Occipital lobe (tissue), 2 donors: ENCODE data around the gene VPS9D1. TPM values are rescaled to one million over a fixed set of nuclear protein-coding genes. Genes with fewer than 3 reads are reported as not detected.
"Not testable (repeated sequence)": the region's sequence is repeated elsewhere in the genome, so short reads cannot be mapped to it uniquely, and the experiment has no call there.

Experiments used
- DNase-seq: peaks from one replicate; lab custom pipeline; 2025; lab: John Stamatoyannopoulos, UW
- total RNA-seq: library from RNA; depleted of rRNA; stranded (reverse); fragments of >200 nt; gene quantifications from one replicate; pipeline ENCODE4 v1.2.3, GENCODE V29; 2014

The VPS9D1 gene
- total RNA-seq, 1 donor from 2014 or later = 9.7 TPM

DNA sequence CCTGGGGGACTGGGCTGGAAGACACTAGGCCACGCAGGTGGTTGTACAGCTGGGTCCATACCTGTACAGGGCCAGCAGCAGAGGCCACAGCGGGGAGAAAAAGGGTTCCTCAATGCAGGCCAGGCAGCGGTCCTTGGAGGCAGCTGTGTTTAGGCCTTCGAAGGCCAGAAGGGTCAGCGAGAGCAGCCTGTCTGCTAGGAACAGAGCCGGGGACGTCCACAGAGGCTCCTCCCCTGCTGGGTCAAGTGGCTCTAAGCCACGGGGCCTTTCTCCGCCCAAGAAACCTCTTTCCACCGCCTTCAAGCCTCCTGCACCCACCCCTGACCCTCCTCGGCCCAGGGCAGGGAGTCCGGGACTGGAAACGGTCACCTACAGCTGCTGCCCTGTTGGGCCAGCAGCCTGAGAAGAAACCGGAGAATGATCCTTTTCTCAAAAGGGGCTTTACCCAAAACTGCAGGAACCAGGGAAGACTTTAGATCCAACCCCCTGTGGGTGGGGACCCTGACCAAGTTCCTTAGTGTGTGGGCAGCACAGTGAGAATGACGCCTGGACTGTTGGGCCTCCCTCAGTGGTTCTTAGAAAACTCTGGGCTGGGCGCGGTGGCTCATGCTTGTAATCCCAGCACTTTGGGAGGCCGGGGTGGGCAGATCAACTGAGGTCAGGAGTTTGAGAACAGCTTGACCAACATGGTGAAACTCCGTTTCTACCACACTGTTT lies 10.8 kb downstream of the VPS9D1 start:
- DNase-seq = no peak

DNA sequence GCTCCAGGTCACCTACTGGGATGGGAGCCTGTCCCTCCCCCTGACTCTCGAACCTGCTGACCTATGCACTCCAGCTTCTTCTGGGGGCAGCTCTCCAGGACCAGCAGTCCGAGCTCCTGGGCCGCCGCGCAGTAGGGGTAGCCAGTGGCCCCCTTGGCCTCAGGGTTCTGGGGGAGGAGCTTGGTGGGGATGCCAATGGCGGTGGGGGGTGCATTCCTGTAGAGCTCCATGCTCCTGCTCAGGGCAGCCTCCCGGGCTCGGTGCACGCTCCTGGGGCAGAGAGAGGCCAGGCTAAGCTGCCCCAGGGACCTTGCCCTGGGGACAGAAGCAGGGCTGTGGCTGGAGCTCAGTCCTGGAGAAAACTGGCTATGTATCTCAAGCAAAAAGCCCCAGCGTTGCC lies 11.5 kb downstream of the VPS9D1 start:
- DNase-seq = no peak

DNA sequence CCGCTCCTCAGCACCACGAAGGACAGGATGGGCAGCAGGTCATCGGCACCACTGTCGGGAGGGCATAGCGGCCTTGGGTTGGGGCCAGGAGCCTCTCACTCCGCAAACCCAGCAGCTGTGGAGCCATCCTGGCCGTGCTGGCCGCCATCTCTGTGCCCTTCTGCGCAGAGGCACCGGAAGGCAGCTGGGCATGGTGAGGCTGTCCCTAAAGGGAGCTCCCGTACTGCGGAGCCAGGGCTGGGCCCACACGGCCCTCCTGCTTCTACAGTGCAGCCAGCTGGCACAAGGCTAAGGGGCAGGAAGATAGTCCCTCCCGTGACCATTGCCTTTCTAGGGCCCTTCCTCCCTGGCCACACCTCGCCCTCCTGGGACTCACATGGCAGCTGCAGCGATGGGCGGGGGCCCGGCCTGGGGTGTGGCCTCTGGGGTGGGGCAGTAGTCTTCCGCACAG lies 12.2 kb downstream of the VPS9D1 start:
- DNase-seq = no peak

DNA sequence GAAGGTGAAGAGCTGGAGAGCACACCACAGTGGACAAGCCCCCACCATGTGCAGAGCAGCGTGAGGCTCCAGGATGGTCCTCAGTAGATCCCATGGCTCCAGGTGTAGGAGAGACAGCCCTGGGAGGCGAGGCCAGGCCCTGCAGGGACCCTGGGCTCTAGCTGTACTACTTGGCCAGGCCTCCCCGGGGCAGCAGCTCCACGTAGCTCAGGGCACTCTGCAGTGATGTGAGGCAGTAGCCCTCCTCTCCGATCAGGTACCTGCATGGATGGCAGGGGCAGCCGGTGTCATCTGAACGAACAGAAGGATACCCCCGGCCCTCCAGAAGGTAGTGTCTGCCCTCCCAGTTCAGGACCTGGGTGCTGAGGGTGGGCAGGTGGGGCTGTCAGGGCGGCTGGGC lies 13.0 kb downstream of the VPS9D1 start:
- no peak for DNase-seq

DNA sequence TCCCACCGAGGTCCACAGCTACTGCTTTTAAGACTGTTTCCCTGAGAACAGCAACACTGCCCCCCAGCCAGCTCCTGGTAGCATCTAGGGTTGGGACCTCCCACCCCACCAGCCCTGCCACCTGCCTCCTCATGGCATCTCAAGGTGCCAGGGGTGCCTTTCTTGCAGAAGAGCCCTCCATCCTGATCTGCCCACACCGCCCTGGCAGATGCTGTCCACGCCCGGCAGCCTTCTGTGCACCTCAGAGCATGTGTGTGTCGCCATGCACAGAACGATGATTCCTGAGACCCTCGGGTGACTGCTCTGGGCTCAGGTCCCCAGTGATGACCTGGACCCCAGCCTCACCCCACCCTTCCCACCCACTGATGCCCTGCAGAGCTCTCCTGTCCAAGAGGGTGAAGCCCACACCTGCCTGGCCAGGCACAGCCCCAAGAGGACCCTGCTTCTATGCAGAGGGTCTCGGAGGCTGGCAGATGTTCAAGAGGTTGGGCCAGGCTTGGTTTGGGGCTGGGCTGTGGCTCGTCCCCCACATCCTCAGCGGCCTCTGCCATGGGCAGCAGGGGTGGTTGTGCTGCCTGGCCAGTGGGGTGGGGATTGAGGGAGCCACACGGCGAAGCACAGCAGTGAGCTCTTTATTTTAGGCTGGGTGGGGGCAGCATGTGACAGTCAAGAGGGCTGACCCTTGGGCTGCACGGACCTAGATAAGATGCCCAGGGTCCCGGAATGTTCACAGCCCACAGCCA lies 14.0 kb downstream of the VPS9D1 start:
- DNase-seq = no peak

DNA sequence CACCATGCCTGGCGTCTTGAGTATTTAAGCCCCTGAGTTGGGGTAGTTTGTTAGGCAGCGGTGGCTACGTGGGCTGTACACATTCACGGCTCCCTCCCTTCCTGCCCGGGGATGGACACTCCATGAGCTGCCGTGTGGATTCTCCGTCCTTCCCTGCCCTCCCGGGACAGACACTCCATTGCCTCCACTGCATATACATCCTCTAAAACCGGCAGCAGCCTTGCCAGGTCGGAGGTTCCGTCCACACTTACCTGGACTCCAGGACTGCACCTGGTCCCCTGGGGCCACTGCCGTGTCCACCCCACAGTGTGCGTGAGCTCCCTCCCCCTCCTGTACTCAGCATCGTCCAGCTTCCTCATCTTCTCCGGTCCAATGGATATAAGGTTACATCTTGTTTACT lies 15.7 kb downstream of the VPS9D1 start:
- DNase-seq = no peak

DNA sequence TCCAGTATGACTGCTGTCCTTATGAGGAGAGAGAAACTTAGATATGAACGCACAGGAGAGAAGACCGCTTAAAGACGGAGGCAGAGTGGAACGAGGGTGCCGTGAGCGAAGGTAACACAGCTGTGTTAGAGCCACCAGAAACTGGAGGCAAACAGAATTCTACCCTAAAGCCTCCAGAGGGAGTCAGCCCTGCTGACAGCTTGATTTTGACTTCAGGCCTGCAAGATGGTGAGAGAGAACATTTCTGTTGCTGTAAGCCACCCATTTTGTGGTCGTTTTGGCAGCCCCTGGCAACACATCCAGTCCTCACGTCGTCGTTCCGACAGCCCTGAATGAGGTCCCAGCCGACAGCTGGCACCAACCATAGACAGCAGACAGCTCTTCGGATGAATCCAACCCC lies 16.4 kb downstream of the VPS9D1 start:
- no peak for DNase-seq

DNA sequence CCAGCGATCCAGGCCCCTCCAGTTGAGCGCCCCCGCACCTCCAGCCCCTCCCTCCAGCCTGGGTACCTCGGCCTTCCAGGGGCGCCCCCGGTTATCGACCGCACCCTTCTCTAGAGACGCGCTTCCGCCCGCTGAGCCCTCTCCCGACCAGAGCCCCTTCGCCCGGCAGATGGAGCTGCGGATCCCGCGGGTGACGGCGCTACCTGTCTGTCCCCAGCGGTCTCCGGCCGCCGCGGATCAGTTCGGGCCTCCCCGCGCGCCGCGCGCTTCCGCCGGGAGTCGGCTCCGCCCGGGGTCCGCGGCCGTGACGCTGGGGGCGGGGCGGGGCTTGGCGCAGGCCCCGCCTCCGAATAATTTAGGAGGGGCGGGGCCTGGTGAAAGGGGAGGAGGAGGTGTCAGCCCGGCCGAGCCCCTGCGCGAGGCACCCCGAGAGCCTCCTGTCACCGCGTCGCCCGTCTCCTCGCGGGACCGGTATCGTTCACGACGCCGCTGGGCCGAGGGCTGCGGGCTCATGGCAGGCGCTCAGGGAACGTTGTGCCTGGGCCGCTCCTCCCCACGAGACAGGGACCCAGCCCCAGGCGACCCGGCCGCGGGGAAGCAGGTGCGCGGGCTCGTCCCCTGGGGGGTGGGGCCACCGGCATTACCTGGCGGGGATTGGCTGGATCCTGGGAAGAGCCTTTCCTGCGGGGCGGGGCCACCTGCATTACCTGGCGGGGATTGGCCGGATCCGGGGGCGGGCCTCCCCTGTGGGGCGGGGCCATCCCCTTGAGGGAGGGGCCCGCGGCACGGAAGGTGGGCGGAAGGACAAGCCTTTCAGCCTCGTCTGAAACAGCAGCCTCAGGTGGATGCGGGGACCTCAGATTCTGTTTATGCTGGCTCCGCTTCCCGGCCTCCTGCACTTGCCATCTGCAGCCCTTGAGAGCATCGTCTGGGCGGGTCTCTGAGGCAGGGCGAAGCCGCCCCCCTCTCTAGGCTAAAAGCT lies 19.0 kb downstream of the VPS9D1 start, which contains the start of gene SPATA2L:
TSS of gene SPATA2L (minus strand) at position 281 of the 982 bp plus-strand sequence. CDS start 473 bp downstream, outside the sequence.
- DNase-seq = peak; percentile 92

DNA sequence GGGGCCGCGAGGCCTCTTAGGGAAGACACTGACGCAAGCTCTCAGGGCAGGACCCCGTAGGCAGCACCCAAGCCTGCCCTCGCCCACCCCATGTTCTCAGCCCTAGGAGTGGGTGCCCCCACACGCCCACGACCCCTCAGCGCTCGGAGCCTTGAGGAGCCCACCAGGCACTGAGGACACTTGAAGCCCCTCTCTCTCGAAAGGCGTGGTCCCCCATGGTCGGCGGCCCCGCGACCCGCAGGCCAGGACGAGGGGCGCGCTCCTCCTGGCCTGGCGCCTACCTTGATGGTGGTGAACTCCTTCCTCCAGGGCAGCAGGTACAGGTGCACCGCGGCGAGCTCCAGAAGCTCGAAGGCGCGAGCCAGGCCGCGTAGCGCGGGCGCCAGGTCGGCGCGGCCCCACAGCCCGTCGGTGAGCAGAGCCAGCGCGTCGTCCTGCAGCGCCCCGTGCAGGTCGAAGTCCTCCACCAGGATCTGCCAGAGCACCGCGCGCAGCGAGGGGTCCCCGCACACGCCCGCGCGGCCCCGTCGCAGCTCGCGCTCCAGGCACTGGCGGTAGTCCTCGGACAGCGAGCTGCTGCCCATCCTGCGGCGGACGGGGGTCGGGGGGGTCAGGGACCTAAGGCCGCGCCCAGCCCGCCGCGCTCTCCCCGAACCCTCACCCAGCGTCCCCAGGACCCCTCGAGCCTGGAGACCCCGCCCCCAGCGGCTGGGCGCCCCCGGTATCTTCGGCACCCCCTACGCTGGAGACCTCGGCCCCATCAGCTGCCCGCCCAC lies 19.9 kb downstream of the VPS9D1 start:
- no peak for DNase-seq

DNA sequence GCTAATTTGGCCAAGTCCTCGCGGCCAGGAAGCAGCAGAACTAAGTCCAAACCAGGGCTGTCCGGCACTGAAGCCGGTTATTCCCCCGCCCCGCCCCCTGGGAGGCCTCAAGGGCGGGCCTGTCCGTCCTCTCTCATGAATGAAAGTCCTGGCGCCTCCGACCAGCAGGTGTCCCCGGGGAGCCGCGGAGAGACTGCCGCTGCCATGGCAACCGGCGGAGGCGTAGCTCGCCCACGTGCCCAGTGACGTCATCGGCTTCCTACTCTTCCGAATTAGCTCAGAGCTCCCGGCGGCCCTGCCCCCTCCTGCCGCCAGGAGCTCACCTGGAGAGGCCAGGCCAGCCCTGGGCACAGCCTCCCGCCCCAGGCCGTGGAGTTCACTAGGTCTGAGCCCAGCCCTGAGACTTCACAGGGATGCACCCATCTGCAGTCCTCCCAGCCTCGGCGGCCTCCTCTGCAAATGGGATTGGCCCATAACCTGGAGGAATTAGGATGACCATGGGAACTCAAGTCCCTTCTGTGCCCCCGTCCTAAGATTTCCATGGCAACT lies 20.5 kb downstream of the VPS9D1 start:
- peak; percentile 96 for DNase-seq

DNA sequence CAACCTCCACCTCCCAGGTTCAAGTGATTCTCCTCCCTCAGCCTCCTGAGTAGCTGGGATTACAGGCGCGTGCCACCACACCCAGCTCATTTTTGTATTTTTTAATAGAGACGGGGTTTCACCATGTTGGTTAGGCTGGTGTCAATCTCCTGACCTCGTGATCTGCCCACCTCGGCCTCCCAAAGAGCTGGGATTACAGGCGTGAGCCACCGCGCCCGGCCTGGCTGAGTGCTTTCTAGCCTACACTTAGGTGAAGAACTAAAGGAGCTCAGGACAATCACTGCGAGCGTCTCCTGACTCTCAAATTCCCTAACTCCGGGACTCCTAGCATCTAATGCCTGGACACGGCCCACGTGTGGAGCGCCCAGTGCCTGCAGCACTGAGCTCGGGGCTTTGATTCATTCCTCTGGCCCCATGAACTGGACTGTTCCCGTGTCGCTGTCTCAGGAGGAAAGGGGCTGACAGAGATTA lies 21.0 kb downstream of the VPS9D1 start:
- not testable (repeated sequence) for DNase-seq

DNA sequence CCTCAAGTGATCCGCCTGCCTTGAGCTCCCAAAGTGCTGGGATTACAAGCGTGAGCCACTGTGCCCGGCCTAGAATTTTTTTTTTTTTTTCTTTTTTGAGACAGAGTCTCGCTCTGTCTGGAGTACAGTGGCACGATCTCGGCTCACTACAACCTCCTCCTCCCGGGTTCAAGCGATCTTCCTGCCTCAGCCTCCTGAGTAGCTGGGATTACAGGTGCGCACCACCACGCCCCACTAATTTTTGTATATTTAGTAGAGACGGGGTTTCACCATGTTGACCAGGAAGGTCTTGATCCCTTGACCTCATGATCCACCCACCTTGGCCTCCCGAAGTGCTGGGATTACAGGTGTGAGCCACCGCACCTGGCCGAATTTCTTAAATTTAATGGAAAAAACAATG lies 22.0 kb downstream of the VPS9D1 start:
- not testable (repeated sequence) for DNase-seq

DNA sequence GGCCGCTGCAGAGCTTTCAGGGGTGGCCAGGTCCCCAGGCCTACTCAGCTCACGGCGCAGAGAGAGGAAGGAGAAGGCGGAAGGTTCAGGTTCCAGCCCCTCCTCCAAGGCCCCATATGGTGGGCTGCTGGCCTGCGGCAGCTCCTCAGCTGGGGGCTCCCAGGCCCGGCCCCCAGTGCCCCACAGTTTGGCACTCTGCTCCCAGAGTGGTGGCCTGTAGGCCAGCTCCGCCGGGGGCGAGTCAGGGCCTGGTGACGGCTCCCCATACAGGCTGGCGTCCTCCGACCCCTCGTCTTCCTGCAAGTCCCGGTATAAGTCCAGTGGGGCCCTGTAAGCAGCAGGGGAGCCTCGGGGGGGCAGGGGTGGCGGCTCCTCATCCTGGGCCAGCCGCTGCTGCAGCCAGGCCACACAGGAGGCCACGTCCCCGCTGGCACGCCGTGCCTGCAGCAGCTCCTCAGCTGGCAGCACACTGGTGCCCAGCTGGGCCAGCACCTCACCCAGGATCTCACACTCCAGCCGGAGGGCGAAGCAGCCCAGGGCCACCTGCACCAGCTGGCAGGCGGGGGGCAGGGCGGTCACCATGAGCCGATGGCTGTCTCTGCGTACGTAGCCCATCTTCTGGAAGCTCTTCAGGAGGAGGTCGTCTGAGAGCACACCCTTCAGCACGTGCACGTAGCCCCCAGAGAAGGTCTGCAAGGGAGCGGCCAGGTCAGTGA lies 22.9 kb downstream of the VPS9D1 start:
- no peak for DNase-seq

DNA sequence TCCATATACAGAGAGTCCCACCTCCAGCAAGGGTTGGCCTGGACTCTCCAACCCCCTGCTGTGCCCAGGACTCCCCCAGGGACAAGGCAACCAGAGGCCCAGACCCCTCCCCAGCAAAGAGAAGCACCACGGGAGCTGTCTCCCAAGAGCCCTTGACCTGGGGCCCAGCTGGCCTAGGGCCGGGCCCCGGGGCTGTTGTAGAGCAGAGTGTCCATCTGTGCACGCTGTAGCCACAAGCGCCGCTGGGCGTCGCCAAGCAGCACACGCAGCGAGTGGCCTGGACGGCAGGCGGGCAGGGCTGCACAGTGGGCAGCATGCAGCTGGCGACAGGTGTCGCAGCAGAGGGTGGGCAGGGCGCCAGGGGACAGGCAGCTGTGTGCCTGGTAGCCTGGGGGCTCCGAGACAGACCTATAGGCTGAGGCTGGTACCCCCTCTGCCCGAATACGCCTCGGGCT lies 23.5 kb downstream of the VPS9D1 start:
- DNase-seq = no peak

DNA sequence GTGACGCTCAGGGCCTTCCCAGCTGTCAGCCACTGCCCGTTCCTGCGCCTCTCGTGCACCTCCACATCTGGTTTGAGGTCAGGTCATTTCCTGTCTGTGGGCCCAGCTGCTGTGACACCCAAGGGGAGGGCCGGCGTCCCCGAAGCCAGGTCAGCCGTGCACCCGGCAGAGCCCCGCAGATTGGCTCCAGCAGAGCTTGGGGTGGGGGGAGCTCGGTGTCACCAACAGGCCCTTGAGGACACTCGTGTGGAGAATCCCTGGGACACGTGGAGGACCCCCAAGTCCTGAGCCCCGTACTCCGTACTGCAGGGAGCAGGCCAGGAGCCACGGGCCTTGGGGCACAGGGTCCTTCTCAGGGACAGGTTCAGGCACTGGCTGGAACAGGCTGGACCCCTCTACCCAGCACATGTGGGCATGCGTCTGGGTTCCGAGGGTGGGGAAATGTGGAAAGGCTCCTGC lies 24.0 kb downstream of the VPS9D1 start:
- no peak for DNase-seq

DNA sequence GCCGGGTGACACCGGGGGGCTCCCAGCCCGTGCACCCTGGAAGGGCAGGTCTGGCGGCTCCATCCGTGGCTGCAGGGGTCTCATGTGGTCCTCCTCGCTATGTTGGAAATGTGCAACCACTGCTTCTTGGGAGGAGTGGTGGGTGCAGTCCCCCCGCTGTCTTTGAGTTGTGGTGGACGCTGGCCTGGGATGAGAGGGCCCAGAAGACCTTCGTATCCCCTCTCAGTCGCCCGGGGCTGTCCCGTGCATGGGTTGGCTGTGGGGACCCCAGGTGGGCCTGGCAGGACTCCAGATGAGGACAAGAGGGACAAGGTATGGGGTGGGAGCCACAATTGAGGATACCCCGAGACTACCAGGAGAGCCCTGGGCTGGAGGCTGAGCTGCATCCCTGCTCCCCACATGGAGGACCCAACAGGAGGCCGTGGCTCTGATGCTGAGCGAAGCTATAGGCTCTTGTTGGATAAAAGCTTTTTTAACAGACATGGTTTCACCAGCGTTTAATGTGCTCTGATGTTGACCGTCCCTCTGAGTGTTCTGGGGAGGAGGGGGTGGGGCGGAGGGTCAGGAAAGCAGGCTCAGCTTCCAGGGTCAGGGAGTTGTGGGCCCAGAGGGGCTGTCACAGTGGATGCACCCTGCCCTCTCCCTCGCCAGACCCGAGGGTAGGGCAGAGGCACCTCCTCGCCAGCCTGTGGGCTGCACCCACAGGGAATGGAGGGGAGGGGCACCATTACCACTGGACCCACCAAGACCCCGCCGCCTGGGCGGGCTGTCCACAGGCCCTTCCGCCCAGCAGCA lies 24.6 kb downstream of the VPS9D1 start:
- no peak for DNase-seq

DNA sequence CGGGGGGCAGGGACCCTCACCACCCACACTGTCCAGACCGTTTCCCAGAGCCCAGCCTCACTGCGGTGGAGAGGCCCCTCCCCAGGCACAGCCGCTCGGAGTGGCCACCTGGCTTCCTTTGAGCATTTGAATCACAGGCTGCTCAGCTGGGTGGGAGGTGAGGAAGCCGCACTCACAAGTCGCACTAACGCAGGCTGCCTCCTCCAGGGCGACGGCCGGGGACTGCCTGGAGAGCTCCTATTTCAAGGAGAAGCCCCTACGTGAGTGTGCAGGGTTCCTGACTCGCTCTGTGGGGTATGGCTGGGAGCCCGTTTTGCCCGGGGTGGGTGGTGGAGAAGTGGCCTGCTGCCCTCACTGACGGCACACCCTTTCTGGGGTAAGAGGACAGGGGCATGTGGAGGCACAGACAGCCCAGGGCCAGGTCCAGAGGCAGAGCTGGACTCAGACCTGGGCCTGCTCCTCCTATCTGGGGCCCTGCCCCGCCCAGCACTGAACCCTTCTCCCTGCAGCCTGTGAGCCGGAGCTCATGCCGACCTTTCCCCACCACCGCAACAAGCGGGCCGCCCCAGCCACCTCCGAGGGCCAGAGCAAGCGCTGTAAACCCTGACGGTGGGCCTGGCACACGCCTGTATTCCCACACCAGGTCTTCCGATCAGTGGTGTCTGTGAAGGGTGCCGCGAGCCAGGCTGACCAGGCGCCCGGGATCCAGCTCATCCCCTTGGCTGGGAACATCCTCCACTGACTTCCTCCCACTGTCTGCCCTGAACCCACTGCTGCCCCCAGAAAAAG lies 25.4 kb downstream of the VPS9D1 start:
- no peak for DNase-seq

DNA sequence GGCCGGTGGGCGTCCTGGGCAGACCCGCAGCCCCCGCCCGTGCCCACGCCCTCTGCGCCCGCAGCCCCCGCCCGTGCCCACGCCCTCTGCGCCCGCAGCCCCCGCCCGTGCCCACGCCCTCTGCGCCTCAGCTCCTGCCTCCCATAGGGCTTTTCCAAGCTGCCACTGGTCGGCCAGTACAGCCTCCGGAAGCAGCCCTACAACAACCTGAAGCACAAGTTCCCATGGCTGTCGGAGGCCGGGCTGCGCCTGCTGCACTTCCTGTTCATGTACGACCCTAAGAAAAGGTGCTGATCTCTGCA lies 26.0 kb downstream of the VPS9D1 start:
- DNase-seq = not testable (repeated sequence)
